Stimulated activated memory B cell treated with anti-CD40 and anti-IgM and Interleukin-4, amounts not matched to agents 10 μg/mL and 1 μg/mL and 100 μg/mL, for 72 hours (primary cell): ENCODE measurements around the gene PCYT1B.
"Not testable (repeated sequence)": the region's sequence is repeated elsewhere in the genome, so short reads cannot be mapped to it uniquely, and the experiment has no call there.

ENCODE experiments used
- ATAC-seq: fragments of 150-1000 bp; cut with Tn5 transposase; 2 replicates; pipeline ENCODE4 v1.10.0; 2021
- H3K27ac Mint-ChIP-seq: one replicate; pipeline ENCODE4 v1.8.0; 2022; ENCODE audit warnings: mild to moderate bottlenecking, mixed read lengths
- H3K27me3 Mint-ChIP-seq: one replicate; pipeline ENCODE4 v1.8.0; 2022; ENCODE audit warnings: mixed read lengths
- H3K36me3 Mint-ChIP-seq: one replicate; pipeline ENCODE4 v1.8.0; 2022; ENCODE audit warnings: mixed read lengths
- H3K4me1 Mint-ChIP-seq: one replicate; pipeline ENCODE4 v1.8.0; 2022; ENCODE audit warnings: mixed read lengths
- H3K4me3 Mint-ChIP-seq: one replicate; pipeline ENCODE4 v1.8.0; 2022; ENCODE audit warnings: mild to moderate bottlenecking, moderate library complexity, mixed read lengths
- H3K9me3 Mint-ChIP-seq: one replicate; pipeline ENCODE4 v1.8.0; 2022; ENCODE audit warnings: mixed read lengths

The PCYT1B gene

GRCh38 chrX:24658421-24658820 lies 11.3 kb upstream of the PCYT1B start:
- Mint-ChIP-seq H3K27ac (no peak overlapping the region), H3K9me3 (no peaks in the 10 kb centered on the region), H3K27me3 (no peaks in the 10 kb centered on the region), H3K4me1 (no peaks in the 10 kb centered on the region), H3K36me3 (no peaks in the 10 kb centered on the region), H3K4me3 (no peak overlapping the region)
- ATAC-seq: no peak

DNA sequence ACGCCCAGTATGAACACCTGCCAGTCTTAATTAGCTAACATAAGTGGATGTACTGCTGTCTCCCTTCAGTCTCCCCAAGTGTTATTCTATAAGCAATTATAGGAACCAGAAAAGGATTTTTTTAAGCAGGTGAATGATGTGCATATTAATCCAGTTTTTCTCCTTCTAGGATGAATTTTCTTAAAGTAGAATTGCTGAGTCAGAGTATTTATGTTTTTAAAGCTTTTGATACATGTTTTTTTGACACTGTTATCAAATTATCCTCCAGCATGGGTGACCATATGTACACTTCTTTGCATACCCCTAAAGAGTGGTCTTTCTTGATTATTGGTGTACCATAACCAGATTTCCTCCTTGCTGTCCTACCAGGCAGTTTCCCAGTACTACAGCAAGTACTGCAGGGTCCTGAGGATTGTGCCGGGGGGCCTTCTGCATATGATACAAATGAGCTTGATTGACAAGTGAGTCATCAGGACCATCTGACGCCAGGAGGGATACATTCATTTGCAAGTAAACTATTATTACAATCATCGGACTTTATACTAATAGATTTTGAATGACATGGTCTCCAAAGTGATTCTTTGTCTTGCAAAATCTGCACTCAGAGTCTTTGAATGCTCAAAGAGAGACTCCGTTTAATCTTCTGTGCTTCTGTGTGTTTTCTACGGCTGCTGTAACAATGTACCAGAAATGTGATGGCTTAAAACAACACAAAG lies 10.7 kb upstream of the PCYT1B start:
- no peaks in the 10 kb centered on the region for H3K9me3 Mint-ChIP-seq
- H3K36me3 Mint-ChIP-seq: no peaks in the 10 kb centered on the region
- no peaks in the 10 kb centered on the region for H3K27me3 Mint-ChIP-seq
- no peaks in the 10 kb centered on the region for H3K4me1 Mint-ChIP-seq
- no peak overlapping the region for H3K27ac Mint-ChIP-seq
- no peak for ATAC-seq
- H3K4me3 Mint-ChIP-seq: no peak overlapping the region

GRCh38 chrX:24655679-24656078 lies 8.5 kb upstream of the PCYT1B start:
- not testable (repeated sequence) for H3K4me1 Mint-ChIP-seq, H3K27ac Mint-ChIP-seq, H3K9me3 Mint-ChIP-seq, H3K4me3 Mint-ChIP-seq, H3K36me3 Mint-ChIP-seq, ATAC-seq, H3K27me3 Mint-ChIP-seq

- H3K9me3 Mint-ChIP-seq: no peaks in the 10 kb centered on the region
- H3K4me1 Mint-ChIP-seq: peaks cover 14% of the 10 kb centered on the region
- peaks cover 29% of the 10 kb centered on the region for H3K27me3 Mint-ChIP-seq
- H3K36me3 Mint-ChIP-seq: no peaks in the 10 kb centered on the region
- ATAC-seq: no peak
- H3K27ac Mint-ChIP-seq: no peak overlapping the region
- no peak overlapping the region for H3K4me3 Mint-ChIP-seq
These were observed 4.6 kb upstream of the PCYT1B start for GRCh38 chrX:24651783-24652182.

DNA sequence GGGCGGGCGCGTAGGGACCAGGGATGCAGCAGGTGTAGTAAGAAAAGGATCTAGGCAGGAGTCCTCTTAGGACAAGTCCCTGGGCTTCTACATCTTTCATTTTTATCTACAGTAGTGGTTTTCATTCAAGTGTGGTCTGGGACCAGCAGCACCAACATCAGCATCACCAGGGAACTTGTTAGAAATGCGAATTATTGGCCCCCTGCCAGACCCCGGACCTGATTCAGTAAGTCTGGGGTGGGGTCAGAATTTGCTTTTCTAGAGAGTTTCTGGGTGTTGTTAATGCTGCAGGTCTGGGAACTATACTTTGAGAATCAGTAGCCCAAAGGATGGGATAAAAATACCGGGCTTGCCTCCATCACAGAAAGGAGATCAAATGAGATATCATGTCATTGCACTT lies 1.3 kb upstream of the PCYT1B start:
- Mint-ChIP-seq H3K9me3 (no peaks in the 10 kb centered on the region), H3K4me1 (peaks cover 14% of the 10 kb centered on the region), H3K27ac (no peak overlapping the region), H3K4me3 (no peak overlapping the region), H3K36me3 (no peaks in the 10 kb centered on the region), H3K27me3 (peaks cover 30% of the 10 kb centered on the region)
- no peak for ATAC-seq

DNA sequence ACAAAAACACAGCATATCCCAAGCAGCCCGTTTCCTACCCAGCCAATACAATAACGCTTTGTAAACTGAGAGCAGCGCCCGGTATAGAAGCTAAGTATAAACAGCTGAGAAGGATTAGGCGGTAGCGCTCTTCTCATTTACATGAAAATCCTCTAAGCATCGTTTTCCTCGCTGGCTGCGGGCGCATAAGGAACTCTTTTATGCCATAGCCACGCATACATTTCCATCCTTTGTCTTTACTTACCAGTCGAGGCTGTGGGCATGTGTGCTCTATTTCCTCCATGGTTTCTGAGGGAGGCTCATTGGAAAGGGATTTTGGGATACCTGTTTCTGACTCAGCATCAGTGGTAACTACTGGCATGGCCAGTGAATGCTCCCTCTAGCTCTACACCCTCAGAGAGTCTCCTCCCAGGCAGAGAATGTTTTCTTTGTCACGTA lies 383 bp downstream of the PCYT1B start:
- Mint-ChIP-seq H3K4me3 (peak overlapping the region; percentile 80), H3K36me3 (no peaks in the 10 kb centered on the region), H3K9me3 (no peaks in the 10 kb centered on the region), H3K27me3 (peaks cover 30% of the 10 kb centered on the region), H3K27ac (no peak overlapping the region), H3K4me1 (peaks cover 14% of the 10 kb centered on the region)
- ATAC-seq: no peak

DNA sequence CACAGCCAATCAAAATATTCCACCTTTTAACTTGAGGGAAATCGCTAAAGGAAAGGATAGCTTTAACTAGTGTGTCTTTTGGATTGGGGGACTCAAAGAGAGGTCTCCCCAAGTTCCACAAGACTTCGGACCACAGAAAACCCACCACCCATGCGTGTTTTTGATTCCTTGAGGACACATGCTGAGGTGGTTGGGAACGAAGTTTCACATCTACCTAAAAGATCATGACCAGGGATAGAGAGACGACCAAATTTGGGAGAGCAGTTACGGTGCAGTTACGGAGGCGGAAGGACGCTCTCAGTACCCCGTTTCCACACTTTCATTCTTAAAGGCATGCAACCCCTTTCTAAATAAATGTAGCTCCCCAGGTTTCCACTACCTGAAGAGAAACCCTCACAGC lies 1.1 kb downstream of the PCYT1B start:
- H3K4me3 Mint-ChIP-seq: no peak overlapping the region
- no peak overlapping the region for H3K27ac Mint-ChIP-seq
- H3K9me3 Mint-ChIP-seq: no peaks in the 10 kb centered on the region
- peaks cover 30% of the 10 kb centered on the region for H3K27me3 Mint-ChIP-seq
- no peaks in the 10 kb centered on the region for H3K36me3 Mint-ChIP-seq
- ATAC-seq: no peak
- peaks cover 14% of the 10 kb centered on the region for H3K4me1 Mint-ChIP-seq

DNA sequence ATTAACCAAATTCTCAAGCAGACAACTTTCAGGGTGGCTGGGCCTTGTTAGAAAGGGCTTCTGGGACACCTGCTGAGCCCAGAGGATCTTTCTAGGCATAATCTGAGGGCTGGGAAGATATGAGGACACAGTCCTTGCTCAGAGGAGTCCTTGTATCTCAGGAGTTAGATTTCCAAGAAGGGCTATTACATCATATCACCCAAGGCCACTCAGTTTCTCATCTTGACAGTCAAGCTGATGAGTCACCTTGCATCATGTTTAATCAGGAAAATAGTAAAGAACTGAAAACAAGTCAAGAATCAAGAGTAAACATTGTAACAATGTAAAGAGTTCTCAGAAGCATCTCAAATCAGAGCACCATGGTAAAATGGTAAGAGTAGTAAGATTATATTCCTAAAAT lies 4.0 kb downstream of the PCYT1B start:
- Mint-ChIP-seq H3K36me3 (no peaks in the 10 kb centered on the region), H3K4me3 (no peak overlapping the region), H3K9me3 (no peaks in the 10 kb centered on the region), H3K27ac (no peak overlapping the region), H3K4me1 (peaks cover 14% of the 10 kb centered on the region), H3K27me3 (peaks cover 24% of the 10 kb centered on the region)
- ATAC-seq: no peak

DNA sequence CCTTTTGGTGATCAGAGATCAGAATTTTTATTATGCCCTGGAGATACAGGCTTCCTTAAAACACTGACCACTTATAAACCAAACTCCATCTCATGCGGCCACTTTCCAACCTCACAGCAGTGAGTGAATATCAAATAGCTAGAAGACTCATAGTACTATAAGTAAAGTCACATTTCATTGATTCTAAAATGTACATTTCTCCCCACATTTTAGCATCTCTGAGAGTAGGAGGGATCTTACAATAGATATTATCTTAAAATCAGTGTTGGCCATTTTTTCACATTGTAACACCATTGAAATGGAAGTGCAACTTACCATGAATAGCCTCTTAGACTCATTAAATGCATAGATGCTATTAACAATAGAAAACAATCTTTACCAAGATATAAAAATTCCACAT lies 17.4 kb downstream of the PCYT1B start:
- Mint-ChIP-seq H3K27me3 (peaks cover 26% of the 10 kb centered on the region), H3K36me3 (no peaks in the 10 kb centered on the region), H3K27ac (no peak overlapping the region), H3K4me1 (no peaks in the 10 kb centered on the region), H3K4me3 (no peak overlapping the region), H3K9me3 (no peaks in the 10 kb centered on the region)
- no peak for ATAC-seq

DNA sequence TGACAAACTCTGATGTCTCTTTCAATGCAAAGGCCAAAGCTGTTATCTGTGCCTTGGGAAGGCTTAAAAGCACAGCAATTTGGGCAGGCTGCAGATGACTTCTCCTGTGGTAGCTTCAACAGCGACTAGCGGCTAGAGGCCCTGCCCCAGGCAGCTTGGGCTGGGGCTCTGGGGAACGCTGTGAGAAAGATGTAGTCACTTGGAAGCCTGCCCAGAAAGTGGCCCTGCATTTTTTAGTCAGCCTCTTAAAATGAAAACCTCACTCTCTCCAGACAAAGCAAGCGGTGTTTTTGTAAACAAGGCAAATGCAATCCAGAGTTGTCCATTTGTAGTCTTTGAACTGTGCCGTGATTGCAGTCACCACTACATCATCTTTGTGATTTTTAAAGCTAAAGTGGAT lies 27.5 kb downstream of the PCYT1B start:
- Mint-ChIP-seq H3K4me3 (no peak overlapping the region), H3K9me3 (no peaks in the 10 kb centered on the region), H3K36me3 (no peaks in the 10 kb centered on the region), H3K4me1 (no peaks in the 10 kb centered on the region), H3K27ac (no peak overlapping the region), H3K27me3 (peaks cover 9% of the 10 kb centered on the region)
- ATAC-seq: no peak

GRCh38 chrX:24610516-24610915 lies 36.6 kb downstream of the PCYT1B start:
- no peaks in the 10 kb centered on the region for H3K4me1 Mint-ChIP-seq
- no peaks in the 10 kb centered on the region for H3K27me3 Mint-ChIP-seq
- H3K4me3 Mint-ChIP-seq: no peak overlapping the region
- H3K9me3 Mint-ChIP-seq: no peaks in the 10 kb centered on the region
- H3K27ac Mint-ChIP-seq: no peak overlapping the region
- no peaks in the 10 kb centered on the region for H3K36me3 Mint-ChIP-seq
- no peak for ATAC-seq

GRCh38 chrX:24607616-24608015 lies 39.5 kb downstream of the PCYT1B start:
- H3K9me3 Mint-ChIP-seq: no peaks in the 10 kb centered on the region
- ATAC-seq: no peak
- H3K27me3 Mint-ChIP-seq: no peaks in the 10 kb centered on the region
- H3K4me1 Mint-ChIP-seq: no peaks in the 10 kb centered on the region
- no peaks in the 10 kb centered on the region for H3K36me3 Mint-ChIP-seq
- H3K27ac Mint-ChIP-seq: no peak overlapping the region
- no peak overlapping the region for H3K4me3 Mint-ChIP-seq

DNA sequence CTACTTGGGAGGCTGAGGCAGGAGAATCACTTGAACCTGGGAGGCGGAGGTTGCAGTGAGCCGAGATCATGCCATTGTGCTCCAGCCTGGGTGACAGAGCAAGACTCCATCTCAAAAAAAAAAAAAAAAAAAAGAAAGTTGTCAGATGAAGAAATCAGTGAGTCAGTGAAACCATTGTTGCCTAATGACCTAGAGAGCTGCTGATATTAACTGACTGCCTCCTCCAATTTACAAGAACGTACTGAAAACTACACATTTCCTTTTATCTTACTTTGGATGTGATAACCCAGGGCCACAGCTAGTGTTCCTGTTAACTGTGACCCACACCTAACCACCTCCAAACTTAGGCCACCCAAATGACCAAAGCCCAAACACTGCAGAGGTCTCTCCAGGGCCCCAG lies 41.2 kb downstream of the PCYT1B start:
- H3K4me3 Mint-ChIP-seq, H3K36me3 Mint-ChIP-seq, ATAC-seq, H3K27ac Mint-ChIP-seq, H3K27me3 Mint-ChIP-seq, H3K9me3 Mint-ChIP-seq, H3K4me1 Mint-ChIP-seq: not testable (repeated sequence)

DNA sequence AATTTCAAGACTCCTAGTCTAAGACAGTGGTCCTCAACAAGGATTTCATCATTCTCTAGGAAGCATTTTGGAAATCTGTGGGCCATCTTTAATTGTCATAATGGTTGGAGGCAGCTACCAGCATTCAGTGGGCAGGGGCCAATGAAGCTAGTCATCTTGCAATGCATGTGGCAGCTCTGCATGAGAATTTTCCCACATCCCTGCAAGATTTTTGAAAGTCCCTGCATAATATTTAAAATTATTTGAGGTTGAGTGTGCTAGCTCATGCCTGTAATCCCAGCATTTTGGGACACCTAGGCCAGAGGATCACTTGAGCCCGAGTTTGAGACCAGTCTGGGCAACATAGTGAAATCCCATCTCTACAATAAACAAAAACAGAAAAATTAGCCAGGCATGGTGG lies 44.0 kb downstream of the PCYT1B start:
- Mint-ChIP-seq H3K4me1 (no peaks in the 10 kb centered on the region), H3K4me3 (no peak overlapping the region), H3K27ac (no peak overlapping the region), H3K36me3 (no peaks in the 10 kb centered on the region), H3K27me3 (no peaks in the 10 kb centered on the region), H3K9me3 (no peaks in the 10 kb centered on the region)
- ATAC-seq: no peak

GRCh38 chrX:24601858-24602257 lies 45.3 kb downstream of the PCYT1B start:
- Mint-ChIP-seq H3K4me3 (no peak overlapping the region), H3K9me3 (no peaks in the 10 kb centered on the region), H3K4me1 (no peaks in the 10 kb centered on the region), H3K36me3 (no peaks in the 10 kb centered on the region), H3K27me3 (no peaks in the 10 kb centered on the region), H3K27ac (no peak overlapping the region)
- no peak for ATAC-seq

DNA sequence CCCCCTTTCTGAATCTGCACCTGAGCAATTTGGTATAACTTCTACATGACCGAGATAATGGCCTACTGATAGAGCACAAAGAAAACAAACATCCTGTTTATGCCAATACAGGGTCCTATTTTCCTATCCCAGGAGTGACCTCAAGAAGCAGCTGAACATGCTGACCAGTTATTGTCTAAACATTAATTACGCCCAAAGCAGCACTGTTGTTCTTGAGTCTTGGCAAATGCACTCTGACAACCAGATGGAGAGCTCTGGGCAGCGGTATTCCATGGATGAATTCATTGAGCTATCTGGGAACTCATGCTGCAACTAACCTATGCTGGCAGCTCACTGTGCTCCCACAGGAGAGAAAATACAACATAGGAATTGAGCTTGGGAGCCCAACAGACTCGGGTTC lies 52.6 kb downstream of the PCYT1B start:
- no peak overlapping the region for H3K4me3 Mint-ChIP-seq
- peaks cover 14% of the 10 kb centered on the region for H3K27me3 Mint-ChIP-seq
- H3K36me3 Mint-ChIP-seq: no peaks in the 10 kb centered on the region

GRCh38 chrX:24590111-24590510 lies 57.0 kb downstream of the PCYT1B start:
- ATAC-seq: no peak
- no peaks in the 10 kb centered on the region for H3K9me3 Mint-ChIP-seq
- H3K36me3 Mint-ChIP-seq: no peaks in the 10 kb centered on the region
- H3K4me1 Mint-ChIP-seq: peaks cover 8% of the 10 kb centered on the region
- H3K4me3 Mint-ChIP-seq: no peak overlapping the region
- peaks cover 14% of the 10 kb centered on the region for H3K27me3 Mint-ChIP-seq
- H3K27ac Mint-ChIP-seq: no peak overlapping the region

More for the DNA sequence above, 52.6 kb downstream of the PCYT1B start:
- no peaks in the 10 kb centered on the region for H3K9me3 Mint-ChIP-seq
- H3K27ac Mint-ChIP-seq: no peak overlapping the region
- ATAC-seq: no peak
- peaks cover 8% of the 10 kb centered on the region for H3K4me1 Mint-ChIP-seq
